ENCODE results near the gene COPS8. TPM values are rescaled to one million over a fixed set of nuclear protein-coding genes. Genes with fewer than 3 reads are reported as not detected.

Gene COPS8
- total and polyA plus RNA-seq, 2 donors (not counting 3 experiments of a cell fraction or from before 2014, with no cell fraction given): 73.6 to 80.7 TPM

GRCh38 chr2:237148624-237149023 lies 62.9 kb downstream of the COPS8 start:
- no peaks in the 10 kb centered on the region for H3K9me1 ChIP-seq (replicated peaks; ENCODE audit: control insufficient read depth, extremely low read depth, insufficient read depth, low read length)
- no peak for FAIRE-seq
- H3K9ac ChIP-seq (replicated peaks; ENCODE audit: extremely low read depth, insufficient read depth, low read length): no peak overlapping the region
- TF ChIP-seq FOS (IDR thresholded peaks at IDR 0.05; ENCODE audit: borderline replicate concordance, insufficient read depth, low read length) (no peak), EZH2 (IDR thresholded peaks at IDR 0.05; ENCODE audit: borderline replicate concordance, low read depth, low read length, severe bottlenecking) (no peak), CTCF (IDR thresholded peaks at IDR 0.05; ENCODE audit: extremely low read depth in 1 of 2, insufficient read depth in 1 of 2, low read depth in 1 of 2, low read length in 2 of 2) (no peak), MAX (IDR thresholded peaks at IDR 0.05; ENCODE audit: insufficient read depth, insufficient read length) (no peak), POLR2A (IDR thresholded peaks at IDR 0.05; ENCODE audit: low read depth, low read length) (no peak), GATA2 (IDR thresholded peaks at IDR 0.05; ENCODE audit: insufficient read depth, insufficient read length, low read depth, low read length) (no peak), MYC (IDR thresholded peaks at IDR 0.05; ENCODE audit: low read depth, low read length) (no peak), POLR2AphosphoS5 (IDR thresholded peaks at IDR 0.05; ENCODE audit: insufficient read depth, low read depth, low read length) (no peak), JUN (IDR thresholded peaks at IDR 0.05; ENCODE audit: borderline replicate concordance, insufficient read depth, insufficient read length, low read depth) (no peak)
- no peak overlapping the region for H2AFZ ChIP-seq (ENCODE audit: low read depth, low read length)
- intact Hi-C loops (cut with micrococcal nuclease) (no loop called here), dilution Hi-C loops (cut with MboI; ENCODE audit: extremely low pct_ligation_motif_present, low sequenced_read_pairs) (no loop called here)
- H4K20me1 ChIP-seq (replicated peaks; ENCODE audit: control insufficient read depth, extremely low read depth, insufficient read depth, low read length): no peaks in the 10 kb centered on the region
- H3K4me2 ChIP-seq (ENCODE audit: insufficient read depth, low read length): no peak overlapping the region
- no TSS peak for BruUV-seq (replicated peaks)
- H3K27me3 ChIP-seq (ENCODE audit: control insufficient read depth in 2 of 2, insufficient read depth in 2 of 2, low read length in 2 of 2): no peaks in the 10 kb centered on the region
- no peaks in the 10 kb centered on the region for H3K79me2 ChIP-seq (ENCODE audit: control insufficient read depth, insufficient read depth, low read length)
- H3K36me3 ChIP-seq (ENCODE audit: control insufficient read depth in 2 of 2, extremely low read depth in 1 of 2, insufficient read depth in 2 of 2, low read length in 2 of 2): no peaks in the 10 kb centered on the region
- ChIA-PET CTCF (interaction anchor here (0.9 to 1.9 kb wide), 5 partner anchors 14 to 424 kb away, joined by 3 to 9 read pairs (median 4); no protein-coding TSS in a partner anchor), POLR2A (no interaction called here)
- no peak for DNase-seq (ENCODE audit: low read depth, low spot score)
- no peaks in the 10 kb centered on the region for H3K4me1 ChIP-seq (ENCODE audit: control insufficient read depth, extremely low read depth, insufficient read depth, low read length)
- no peaks in the 10 kb centered on the region for H3K9me3 ChIP-seq (replicated peaks; ENCODE audit: control insufficient read depth, insufficient read depth, low read length)
- H3K4me3 ChIP-seq (replicated peaks in 1 of 3; ENCODE audit: insufficient read depth in 1 of 3, low read depth in 1 of 3, low read length in 3 of 3): no peak overlapping the region
- H3K27ac ChIP-seq (ENCODE audit: insufficient read depth, low read depth, low read length): no peak overlapping the region
